Kidney epithelial cell (primary cell): ENCODE results near the gene LHB. TPM values are rescaled to one million over a fixed set of nuclear protein-coding genes. Genes with fewer than 3 reads are reported as not detected.

Source experiments
- DNase-seq: peaks from one replicate; pipeline ENCODE4 v3.0.0-alpha.2; 2010; ENCODE audit warnings: low read depth
- H3K27me3 ChIP-seq: 2 replicates; pipeline ENCODE4 v1.6.0; 2011; ENCODE audit warnings: low read length; ENCODE audit not compliant: control insufficient read depth, insufficient read depth
- H3K36me3 ChIP-seq: 2 replicates; pipeline ENCODE4 v1.5.1; 2011; ENCODE audit warnings: low read length; ENCODE audit not compliant: control insufficient read depth, insufficient read depth
- H3K4me3 ChIP-seq: 2 replicates; pipeline ENCODE4 v1.5.1; 2011; ENCODE audit warnings: low read depth, mild to moderate bottlenecking, control low read depth, low read length
- CTCF ChIP-seq: IDR thresholded peaks from 2 replicates; pipeline ENCODE4 v1.5.1; 2011; ENCODE audit warnings: mild to moderate bottlenecking, moderate library complexity, low read length, control low read depth, inconsistent platforms; ENCODE audit not compliant: insufficient read depth, poor library complexity, severe bottlenecking
- total RNA-seq: library from RNA; depleted of rRNA; stranded (reverse); fragments of >200 nt; gene quantifications from 2 replicates; pipeline ENCODE4 v1.2.3, GENCODE V29; 2015

The LHB gene
- total RNA-seq, 1 donor from 2014 or later, result 8.2 TPM

- Histone ChIP-seq H3K27me3 (no peaks in the 10 kb centered on the region), H3K4me3 (no peak overlapping the region), H3K36me3 (no peaks in the 10 kb centered on the region)
- DNase-seq, result no peak
- peak; percentile 85 for TF ChIP-seq CTCF
These were observed 17.2 kb downstream of the LHB start for GRCh38 chr19:48999481-49000325.

GRCh38 chr19:48997972-48998371, 18.9 kb downstream of the LHB start:
- DNase-seq, result no peak
- Histone ChIP-seq H3K4me3 (no peak overlapping the region), H3K36me3 (no peaks in the 10 kb centered on the region), H3K27me3 (no peaks in the 10 kb centered on the region)
- TF ChIP-seq CTCF, result peak; percentile 66

GRCh38 chr19:48994035-48994386, 22.9 kb downstream of the LHB start:
- no peaks in the 10 kb centered on the region for H3K27me3 ChIP-seq
- DNase-seq, result no peak
- no peaks in the 10 kb centered on the region for H3K36me3 ChIP-seq
- H3K4me3 ChIP-seq, result peak overlapping the region; percentile 81
- TF ChIP-seq CTCF, result no peak

- DNase-seq, result peak; percentile 97
- peak; percentile 96 for TF ChIP-seq CTCF
These were observed 23.5 kb downstream of the LHB start, which contains the start of the genes GYS1 and RUVBL2 for GRCh38 chr19:48993175-48994034. GYS1 (minus strand) TSS chr19:48993309; CDS start chr19:48993112, 197 bp downstream. RUVBL2 (plus strand) TSS chr19:48993887; CDS start chr19:48993912, 25 bp downstream.

GRCh38 chr19:48992581-48993174, 24.2 kb downstream of the LHB start:
- Histone ChIP-seq H3K27me3 (no peaks in the 10 kb centered on the region), H3K36me3 (no peaks in the 10 kb centered on the region), H3K4me3 (peak overlapping the region; percentile 64)
- no peak for DNase-seq
- no peak for TF ChIP-seq CTCF

More at GRCh38 chr19:48993175-48994034, 23.5 kb downstream of the LHB start, which contains the start of the genes GYS1 and RUVBL2:
- Histone ChIP-seq H3K27me3 (no peaks in the 10 kb centered on the region), H3K36me3 (no peaks in the 10 kb centered on the region), H3K4me3 (peak within 1 kb of the TSS; percentile 81)
